NCI-H2196 (cell line): ENCODE measurements around the gene MED25.

Source experiments
- DNase-seq: peaks from one replicate; lab custom pipeline; 2025; ENCODE audit not compliant: unreplicated experiment; lab: John Stamatoyannopoulos, UW

Gene MED25

GRCh38 chr19:49871349-49871985, 53.4 kb downstream of the MED25 start:
- DNase-seq: no peak

- no peak for DNase-seq
Measured at GRCh38 chr19:49872245-49873128, 54.4 kb downstream of the MED25 start.

DNA sequence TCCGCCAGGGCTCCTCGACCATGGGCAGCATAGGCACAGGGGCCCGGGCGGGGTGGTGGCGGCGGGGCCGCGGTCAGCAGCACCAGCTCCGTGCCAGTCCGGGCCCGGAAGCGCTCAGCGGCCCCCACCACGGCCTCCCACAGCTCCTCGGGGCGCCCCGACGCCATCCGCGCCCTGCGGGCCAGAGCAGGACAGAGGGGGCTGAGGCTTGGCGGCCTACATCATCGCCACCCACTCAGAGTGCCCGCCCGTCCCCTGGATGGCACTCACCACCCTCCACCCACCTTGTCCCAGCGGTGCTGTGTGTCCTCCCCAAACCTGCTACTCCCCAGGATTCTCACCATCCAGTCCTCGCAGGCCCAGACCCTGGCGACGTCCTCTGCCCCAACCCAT, 55.0 kb downstream of the MED25 start:
- no peak for DNase-seq

DNA sequence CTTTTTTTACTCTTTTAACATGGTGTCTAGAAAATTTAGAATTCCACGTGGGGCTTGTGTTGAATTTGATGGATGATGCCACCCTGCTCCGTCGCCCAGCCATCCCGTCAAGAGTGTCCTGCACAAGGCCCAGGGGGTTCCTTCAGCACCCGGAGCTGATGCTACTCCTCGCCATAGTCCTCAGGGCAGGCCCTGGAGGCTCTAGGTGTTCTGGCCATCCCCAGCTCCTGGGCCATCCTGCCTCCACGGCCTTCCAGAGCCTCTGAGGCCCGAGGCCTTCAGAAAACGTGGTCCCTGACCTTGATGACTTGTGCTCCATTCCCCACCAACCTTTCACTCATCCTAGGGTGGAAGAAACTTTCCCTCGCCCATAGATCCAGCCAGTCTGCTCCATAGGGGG, 55.7 kb downstream of the MED25 start:
- DNase-seq: no peak

DNA sequence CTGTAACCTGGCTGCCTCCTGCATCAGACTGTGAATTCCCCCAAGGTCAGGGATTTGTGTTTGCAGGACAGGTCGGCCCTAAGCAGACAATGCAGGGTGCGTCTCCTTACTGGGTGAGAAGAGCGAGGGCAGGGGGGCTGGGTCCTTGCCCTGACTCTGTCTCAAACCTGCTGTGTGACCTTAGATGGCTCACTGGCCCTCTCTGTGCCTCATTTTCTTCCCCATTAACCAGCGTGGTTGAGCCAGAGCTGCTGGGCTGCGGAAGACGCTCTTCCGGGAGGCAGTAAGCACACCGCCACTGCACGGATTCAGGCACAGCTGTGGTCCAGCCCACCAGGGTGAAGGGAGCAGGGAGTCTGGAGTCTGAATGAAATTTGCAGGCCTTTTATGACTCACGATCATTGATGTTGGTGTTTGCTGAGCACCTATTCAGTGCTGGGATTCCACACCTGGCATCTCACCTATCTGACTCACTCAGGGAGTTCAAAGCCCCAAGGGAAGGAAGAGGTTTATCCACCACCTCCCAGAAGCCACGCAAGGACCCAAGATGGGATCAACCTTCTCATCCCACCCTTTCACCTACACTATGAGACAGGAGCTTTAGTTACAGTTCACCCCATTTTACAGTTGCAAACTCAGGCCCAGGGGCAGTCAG, 56.5 kb downstream of the MED25 start:
- DNase-seq: no peak

GRCh38 chr19:49875177-49875576, 57.1 kb downstream of the MED25 start:
- no peak for DNase-seq

DNA sequence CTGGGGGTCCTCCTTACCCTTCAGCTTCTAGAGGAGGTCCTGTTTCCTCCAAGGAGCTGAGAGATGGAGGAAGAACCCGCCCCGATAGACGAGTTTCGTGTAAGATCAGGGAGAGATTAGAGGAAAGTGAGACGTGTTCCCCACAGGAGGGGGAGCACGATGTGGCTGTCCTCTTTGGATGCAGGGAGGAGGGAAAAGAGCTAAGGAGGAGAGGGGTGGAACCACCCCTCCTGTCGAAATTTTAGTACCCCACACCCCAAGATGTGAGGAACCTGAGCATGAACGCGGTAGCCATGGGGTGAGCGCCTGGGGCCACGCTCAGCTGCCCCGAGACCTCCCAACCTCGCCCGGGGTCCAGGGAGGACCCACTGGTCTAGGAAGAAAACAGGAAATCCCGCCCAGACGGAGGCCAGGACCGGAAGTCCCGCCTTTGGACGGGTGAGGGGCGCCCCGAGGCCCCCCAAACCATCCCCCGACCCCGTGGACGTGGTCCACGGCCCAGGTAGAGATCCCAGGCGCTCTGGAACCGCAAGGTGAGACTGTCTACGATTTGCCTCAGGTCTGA, 57.9 kb downstream of the MED25 start:
- peak; percentile 49 for DNase-seq

GRCh38 chr19:49876422-49877019, 58.4 kb downstream of the MED25 start:
- DNase-seq: peak; percentile 98

- DNase-seq: peak; percentile 100
Measured at GRCh38 chr19:49877020-49877878, 59.2 kb downstream of the MED25 start, which contains the start of the genes AKT1S1 and TBC1D17. AKT1S1 (minus strand) TSS chr19:49877355; CDS start chr19:49873295, 4,060 bp downstream. TBC1D17 (plus strand) TSS chr19:49877702; CDS start chr19:49877724, 22 bp downstream.

DNA sequence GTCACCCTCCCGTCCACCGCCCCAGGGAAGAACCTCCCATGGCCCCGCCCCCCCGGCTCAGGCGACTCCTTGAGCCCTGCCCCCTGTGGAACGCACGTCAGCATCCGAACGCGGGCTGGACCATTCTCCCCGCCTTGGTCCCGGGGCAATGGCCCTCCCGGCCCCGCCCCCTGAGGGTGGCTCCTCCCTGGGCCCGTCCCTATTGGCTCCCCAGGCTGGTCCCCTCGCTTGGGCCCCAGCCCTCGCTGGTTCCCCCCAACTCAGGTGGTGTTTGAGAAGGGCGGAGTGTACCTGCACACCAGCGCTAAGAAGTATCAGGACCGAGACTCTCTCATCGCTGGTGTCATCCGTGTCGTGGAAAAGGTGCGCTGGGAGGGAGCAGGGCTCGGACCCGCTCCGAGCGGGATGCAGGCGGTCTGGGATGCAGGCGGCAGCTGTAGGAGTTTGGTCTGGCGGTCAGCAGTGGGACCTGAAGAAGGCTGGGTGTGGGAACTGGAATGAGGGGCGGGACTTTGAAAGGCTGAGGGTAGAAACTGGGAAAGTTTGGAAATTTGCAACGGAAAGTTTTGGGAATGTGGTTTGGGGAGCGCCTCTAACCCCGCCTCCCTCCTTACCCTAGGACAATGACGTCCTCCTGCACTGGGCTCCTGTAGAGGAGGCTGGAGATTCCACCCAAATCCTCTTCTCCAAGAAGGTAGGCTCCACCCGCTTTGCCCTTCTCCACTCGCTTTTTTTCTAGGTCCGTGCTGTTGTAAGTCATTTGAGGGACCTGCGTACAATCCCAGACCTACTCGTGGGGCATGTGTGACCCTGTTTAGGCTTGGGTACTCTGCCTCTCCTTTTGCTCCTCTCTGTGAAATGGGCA, 60.0 kb downstream of the MED25 start:
- DNase-seq: peak; percentile 98

DNA sequence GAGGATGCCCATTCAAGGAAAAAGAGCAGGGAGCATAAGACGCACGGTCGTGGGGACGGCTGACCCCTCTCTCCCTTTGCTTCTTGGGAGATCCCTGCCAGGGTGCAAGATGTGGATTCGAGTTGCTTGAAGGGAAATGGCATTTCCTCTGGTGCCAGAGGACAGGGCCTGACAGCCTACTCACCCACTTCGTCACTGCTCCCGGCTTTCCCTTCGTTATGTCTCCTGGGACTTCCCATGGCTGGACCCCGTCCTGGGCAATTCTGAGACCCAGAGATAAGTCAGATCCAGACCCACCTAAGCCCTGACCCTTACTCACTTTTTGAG, 60.6 kb downstream of the MED25 start:
- DNase-seq: no peak

DNA sequence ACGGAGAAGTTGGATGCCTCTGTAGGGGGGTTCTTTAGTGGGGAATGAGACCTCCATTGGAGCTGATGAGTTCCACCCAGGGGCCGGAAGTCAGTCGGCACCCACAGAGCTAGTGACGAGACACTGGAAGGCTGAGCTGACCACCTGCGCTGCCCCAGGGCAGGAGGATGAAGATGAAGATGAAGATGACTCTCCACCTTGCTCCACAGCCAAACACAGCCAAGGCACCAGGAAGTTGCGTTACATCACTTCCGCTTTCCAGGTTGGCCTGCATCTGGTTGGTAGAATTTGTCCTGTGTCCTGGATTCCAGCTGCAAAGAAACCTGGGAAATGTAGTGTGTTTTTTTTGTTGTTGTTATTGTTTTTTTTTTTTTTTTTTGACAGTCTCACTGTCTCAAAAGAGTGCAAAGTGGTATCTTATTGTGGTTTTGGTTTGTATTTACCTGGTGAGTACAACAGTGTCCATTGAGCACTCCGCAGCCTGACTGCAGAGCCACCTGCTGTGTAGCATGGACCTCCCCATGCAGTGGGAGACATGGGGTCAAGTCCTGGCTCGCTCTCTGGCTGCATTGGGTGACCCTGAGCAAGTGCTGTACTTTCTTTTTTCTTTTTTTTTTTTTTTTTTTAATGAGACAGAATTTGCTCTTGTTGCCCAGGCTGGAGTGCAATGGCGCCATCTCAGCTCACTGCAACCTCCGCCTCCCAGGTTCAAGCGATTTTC, 61.3 kb downstream of the MED25 start:
- no peak for DNase-seq

DNA sequence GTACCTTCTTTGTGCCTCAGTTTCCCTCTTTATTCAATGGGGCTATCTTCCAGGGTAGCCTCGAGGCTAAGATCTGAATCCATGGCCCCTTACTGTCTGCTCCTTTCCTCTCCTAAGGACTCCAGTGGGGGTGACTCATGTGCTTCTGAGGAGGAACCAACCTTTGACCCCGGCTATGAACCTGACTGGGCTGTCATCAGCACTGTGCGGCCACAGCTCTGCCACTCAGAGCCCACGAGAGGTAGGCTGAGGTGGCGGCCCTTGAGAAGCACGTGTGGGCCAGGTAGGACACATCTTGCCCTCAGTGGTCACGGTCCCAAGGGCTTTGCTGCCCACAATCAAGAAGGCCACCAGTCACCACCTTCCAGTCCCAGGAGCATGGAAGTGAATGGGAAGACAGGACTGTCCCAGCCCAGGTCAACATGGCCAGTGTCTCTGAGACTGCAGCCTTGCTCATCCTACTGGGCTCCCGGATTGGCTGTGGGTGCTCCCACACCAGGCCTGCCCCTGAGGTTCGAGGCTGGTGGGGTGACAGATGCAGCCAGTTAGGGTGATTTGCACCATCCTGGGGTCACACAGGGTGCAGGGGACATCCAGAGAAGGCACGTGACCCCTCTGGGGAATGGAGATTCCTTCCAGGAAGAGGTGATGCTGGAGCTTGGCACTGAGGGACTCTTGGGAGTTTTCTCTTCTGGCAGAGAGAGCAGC, 62.2 kb downstream of the MED25 start:
- DNase-seq: no peak

DNA sequence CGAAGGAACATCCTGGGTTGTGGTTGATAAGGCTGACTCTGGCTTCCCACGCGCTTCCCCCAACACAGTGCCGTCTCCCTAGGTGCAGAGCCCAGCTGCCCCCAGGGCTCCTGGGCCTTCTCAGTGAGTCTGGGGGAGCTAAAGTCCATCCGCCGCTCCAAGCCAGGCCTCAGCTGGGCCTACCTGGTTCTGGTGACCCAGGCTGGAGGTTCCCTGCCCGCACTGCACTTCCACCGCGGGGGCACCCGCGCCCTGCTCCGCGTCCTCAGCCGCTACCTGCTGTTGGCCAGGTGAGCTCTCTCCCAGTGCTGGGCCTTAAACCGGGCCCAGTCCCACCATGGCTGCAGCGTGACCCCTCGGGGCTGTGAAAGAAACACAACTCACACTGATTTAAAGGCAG, 63.1 kb downstream of the MED25 start:
- no peak for DNase-seq

- DNase-seq: no peak
Measured at GRCh38 chr19:49881672-49882394, 63.7 kb downstream of the MED25 start.

- DNase-seq: no peak
Measured at GRCh38 chr19:49882643-49883042, 64.6 kb downstream of the MED25 start.

DNA sequence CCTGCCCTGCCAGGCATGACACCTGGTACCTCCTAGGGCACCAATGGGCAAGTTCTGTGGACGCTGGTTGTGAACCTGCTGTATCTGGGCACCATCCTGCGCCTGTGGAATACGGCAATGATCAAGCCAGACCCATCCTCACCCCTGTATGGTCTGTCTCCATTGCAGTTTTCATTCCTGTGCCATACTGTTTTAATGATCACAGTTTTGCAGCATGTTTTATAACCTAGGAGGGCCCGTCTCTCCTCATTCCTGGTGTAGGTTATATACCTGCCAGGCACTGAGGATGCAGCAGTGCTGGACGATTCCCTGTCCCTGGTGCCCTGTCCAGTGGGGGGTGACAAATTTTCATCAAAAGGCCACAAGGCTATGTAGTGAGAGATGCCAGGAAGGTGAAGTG, 65.0 kb downstream of the MED25 start:
- DNase-seq: no peak
